ENCODE data around the gene ZNF185. TPM values are rescaled to one million over a fixed set of nuclear protein-coding genes. Genes with fewer than 3 reads are reported as not detected.
"Not testable (repeated sequence)": the region's sequence is repeated elsewhere in the genome, so short reads cannot be mapped to it uniquely, and the experiment has no call there.

ZNF185 gene
- total RNA-seq, 6 experiments from 2014 or later = 0.61 to 1.7 (median 0.83) TPM

DNA sequence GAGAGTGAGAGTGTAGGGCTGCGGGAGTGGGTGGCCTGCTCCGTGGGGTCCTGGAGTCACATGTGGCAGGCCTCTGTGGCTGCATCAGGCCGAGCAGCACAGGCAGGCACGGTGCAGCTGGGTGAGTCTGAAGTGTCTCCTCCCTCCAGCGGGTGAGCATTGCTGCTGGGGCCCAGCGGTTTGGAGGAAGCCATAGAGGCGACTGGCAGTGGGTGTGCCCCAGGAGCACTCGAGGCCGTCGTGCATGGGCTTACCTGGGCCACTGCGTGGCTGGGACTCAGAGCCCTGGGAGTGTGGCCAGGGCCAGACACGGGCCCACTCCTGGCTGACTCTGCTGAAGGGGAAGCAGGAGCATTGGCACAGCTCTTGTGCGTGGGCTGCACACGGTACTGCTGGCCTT is 10.6 kb downstream of the ZNF185 start:
- TF ChIP-seq, protein P1, sequence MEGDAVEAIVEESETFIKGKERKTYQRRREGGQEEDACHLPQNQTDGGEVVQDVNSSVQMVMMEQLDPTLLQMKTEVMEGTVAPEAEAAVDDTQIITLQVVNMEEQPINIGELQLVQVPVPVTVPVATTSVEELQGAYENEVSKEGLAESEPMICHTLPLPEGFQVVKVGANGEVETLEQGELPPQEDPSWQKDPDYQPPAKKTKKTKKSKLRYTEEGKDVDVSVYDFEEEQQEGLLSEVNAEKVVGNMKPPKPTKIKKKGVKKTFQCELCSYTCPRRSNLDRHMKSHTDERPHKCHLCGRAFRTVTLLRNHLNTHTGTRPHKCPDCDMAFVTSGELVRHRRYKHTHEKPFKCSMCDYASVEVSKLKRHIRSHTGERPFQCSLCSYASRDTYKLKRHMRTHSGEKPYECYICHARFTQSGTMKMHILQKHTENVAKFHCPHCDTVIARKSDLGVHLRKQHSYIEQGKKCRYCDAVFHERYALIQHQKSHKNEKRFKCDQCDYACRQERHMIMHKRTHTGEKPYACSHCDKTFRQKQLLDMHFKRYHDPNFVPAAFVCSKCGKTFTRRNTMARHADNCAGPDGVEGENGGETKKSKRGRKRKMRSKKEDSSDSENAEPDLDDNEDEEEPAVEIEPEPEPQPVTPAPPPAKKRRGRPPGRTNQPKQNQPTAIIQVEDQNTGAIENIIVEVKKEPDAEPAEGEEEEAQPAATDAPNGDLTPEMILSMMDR (IDR thresholded peaks at IDR 0.05) = no peak
- no peak for TF ChIP-seq POLR2A (IDR thresholded peaks at IDR 0.05)
- H3K27me3 ChIP-seq = peaks cover 0 to 7% of the 10 kb centered on the region in 2 donors
- no peaks in the 10 kb centered on the region for H3K4me1 ChIP-seq
- no peak for ATAC-seq
- intact Hi-C loops (cut with DNase I) = no loop called here
- H3K36me3 ChIP-seq = no peaks in the 10 kb centered on the region
- H3K9me3 ChIP-seq = no peaks in the 10 kb centered on the region
- 80% methylated on average over 2 of the region's 14 CpGs for WGBS (ENCODE audit: insufficient coverage, low coverage, low lambda C conversion rate, missing lambda C conversion rate)
- DNase-seq = no peak
- no peak overlapping the region for H3K4me3 ChIP-seq
- H3K27ac ChIP-seq = no peak overlapping the region

DNA sequence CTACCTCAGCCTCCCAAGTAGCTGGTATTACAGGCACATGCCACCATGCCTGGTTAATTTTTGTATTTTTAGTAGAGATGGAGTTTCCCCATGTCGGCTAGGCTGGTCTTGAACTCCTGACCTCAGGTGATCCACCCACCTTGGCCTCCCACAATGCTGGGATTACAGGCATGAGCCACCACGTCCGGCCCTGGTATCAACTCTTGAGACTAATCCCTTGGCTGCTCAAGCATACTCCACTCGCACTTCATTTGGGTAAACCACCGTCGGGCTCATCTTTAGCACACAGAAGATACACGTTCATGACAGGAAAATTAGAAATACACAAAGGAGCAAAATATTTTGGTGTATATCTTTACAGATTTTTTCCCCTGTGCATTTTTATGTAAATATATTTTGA is 12.2 kb downstream of the ZNF185 start:
- H3K4me3 ChIP-seq; H3K9me3 ChIP-seq; H3K27ac ChIP-seq; intact Hi-C loops (cut with DNase I); H3K27me3 ChIP-seq; H3K36me3 ChIP-seq; DNase-seq; ATAC-seq; H3K4me1 ChIP-seq: not testable (repeated sequence)
- WGBS (ENCODE audit: insufficient coverage, low coverage, low lambda C conversion rate, missing lambda C conversion rate) = 82% methylated on average over 6 of the region's 7 CpGs

DNA sequence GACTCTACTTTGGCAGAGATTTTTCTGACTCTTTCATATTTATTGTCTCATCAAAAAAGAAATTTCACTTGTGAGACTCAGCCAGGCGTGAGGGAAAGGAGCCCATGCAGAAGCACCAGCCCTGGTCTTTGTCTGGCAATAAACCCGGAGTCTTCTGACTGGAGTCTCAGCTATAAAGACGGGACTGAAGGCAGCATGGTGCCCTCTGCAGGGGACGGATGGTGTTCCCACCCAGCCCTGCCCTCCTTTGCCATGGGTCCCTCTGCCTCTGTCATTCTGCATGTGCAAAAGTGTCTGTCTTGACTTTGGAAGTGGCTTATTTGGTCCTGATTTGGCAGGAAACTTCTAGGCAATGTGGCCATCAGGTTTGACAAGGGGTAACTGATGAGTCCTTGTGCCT is 14.2 kb downstream of the ZNF185 start:
- DNase-seq (no peak), ATAC-seq (no peak)
- Histone ChIP-seq H3K36me3 (no peaks in the 10 kb centered on the region), H3K27ac (no peak overlapping the region), H3K27me3 (no peaks in the 10 kb centered on the region), H3K4me1 (no peaks in the 10 kb centered on the region), H3K4me3 (no peak overlapping the region), H3K9me3 (no peaks in the 10 kb centered on the region)
- intact Hi-C loops (cut with DNase I) = no loop called here
- WGBS (ENCODE audit: insufficient coverage, low coverage, low lambda C conversion rate, missing lambda C conversion rate) = 61% methylated on average over 4 of the region's 4 CpGs
- TF ChIP-seq, protein P1 (IDR thresholded peaks at IDR 0.05) = no peak
- no peak for TF ChIP-seq POLR2A (IDR thresholded peaks at IDR 0.05)

DNA sequence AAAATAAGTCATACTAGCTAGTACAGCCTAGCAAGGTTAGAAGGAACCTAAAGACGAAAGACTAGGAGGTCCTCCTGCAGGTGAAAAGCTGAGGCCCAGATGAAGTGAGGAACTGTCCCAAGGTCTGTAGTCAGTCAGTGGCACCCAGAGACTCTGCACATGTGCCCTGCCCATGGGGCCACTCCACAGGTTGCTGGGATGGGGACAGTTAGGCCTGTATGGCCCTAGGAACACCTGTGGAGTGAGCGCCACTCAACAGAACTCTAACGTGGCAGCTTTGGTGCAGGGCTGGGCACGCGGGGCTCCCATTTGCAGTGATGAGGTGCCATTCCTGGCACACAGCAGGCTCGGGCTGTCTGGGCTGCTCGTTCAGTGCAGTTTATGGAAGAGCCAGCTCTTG is 14.8 kb downstream of the ZNF185 start:
- Histone ChIP-seq H3K27me3 (no peaks in the 10 kb centered on the region), H3K4me1 (no peaks in the 10 kb centered on the region), H3K9me3 (no peaks in the 10 kb centered on the region), H3K27ac (no peak overlapping the region), H3K36me3 (no peaks in the 10 kb centered on the region), H3K4me3 (no peak overlapping the region)
- ATAC-seq (no peak), DNase-seq (no peak)
- 80% methylated on average over 1 of the region's 7 CpGs for WGBS (ENCODE audit: insufficient coverage, low coverage, low lambda C conversion rate, missing lambda C conversion rate)
- intact Hi-C loops (cut with DNase I) = no loop called here
- TF ChIP-seq, protein P1 (IDR thresholded peaks at IDR 0.05) = no peak
- TF ChIP-seq POLR2A (IDR thresholded peaks at IDR 0.05) = no peak

DNA sequence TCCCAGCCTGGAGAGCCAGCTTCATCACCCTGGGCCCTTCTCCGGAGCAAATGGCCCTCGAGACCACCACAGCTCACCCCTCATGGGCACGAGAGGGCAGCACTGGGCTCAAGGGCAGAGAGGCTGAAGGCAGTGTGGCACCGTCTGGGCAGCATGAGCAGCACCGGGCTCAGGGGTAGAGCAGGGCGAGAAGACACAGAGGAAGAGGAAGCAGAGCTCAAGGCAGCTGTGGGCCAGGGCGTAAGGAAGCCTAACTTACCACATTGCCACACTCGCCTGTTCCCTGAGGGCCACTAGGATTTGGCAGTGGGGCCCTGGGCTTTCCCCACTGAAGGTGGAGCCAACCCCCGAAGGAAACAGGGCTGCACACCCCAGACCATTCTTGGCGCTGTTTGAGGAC is 15.5 kb downstream of the ZNF185 start:
- Histone ChIP-seq H3K4me3 (no peak overlapping the region), H3K4me1 (no peaks in the 10 kb centered on the region), H3K36me3 (no peaks in the 10 kb centered on the region), H3K9me3 (no peaks in the 10 kb centered on the region), H3K27me3 (no peaks in the 10 kb centered on the region), H3K27ac (no peak overlapping the region)
- no CpG with 5 or more reads among the region's 10 CpGs for WGBS (ENCODE audit: insufficient coverage, low coverage, low lambda C conversion rate, missing lambda C conversion rate)
- TF ChIP-seq, protein P1 (IDR thresholded peaks at IDR 0.05) = no peak
- no peak for TF ChIP-seq POLR2A (IDR thresholded peaks at IDR 0.05)
- no peak for DNase-seq
- ATAC-seq = no peak
- intact Hi-C loops (cut with DNase I) = no loop called here
